GM23338 (cell line): ENCODE measurements around the gene CARD6.

Experiments
- CREB1 ChIP-seq: fragments of 250-450 bp; sonication (Bioruptor Pico); IDR thresholded peaks from 2 replicates; pipeline ENCODE4 v1.5.0; 2020; ENCODE audit warnings: low read depth, mild to moderate bottlenecking, moderate library complexity
- CTCF ChIP-seq, 2 experiments: fragments of 200-600 bp in 1 of 2; sonication (generic) in 1 of 2; conservative IDR thresholded peaks; 2 replicates each; pipeline versions ENCODE4 v1.5.1 to v1.6.1; 2016 to 2017; ENCODE audit warnings: antibody characterized with exemption in 2 of 2, low read depth in 2 of 2, mild to moderate bottlenecking in 2 of 2, moderate library complexity in 1 of 2
- EZH2 ChIP-seq: fragments of 200-600 bp; sonication (generic); IDR thresholded peaks from one replicate; pipeline ENCODE4 v1.8.0; 2017; ENCODE audit warnings: antibody characterized with exemption, mild to moderate bottlenecking, low read depth; ENCODE audit not compliant: unreplicated experiment
- EZH2phosphoT487 ChIP-seq: fragments of 200-600 bp; sonication (generic); IDR thresholded peaks from one replicate; pipeline ENCODE4 v1.8.1; 2018; ENCODE audit warnings: antibody characterized with exemption; ENCODE audit not compliant: unreplicated experiment
- JUNB ChIP-seq: IDR thresholded peaks from one replicate; pipeline ENCODE4 v1.6.1; 2016; ENCODE audit warnings: antibody characterized with exemption; ENCODE audit not compliant: unreplicated experiment
- NANOG ChIP-seq: IDR thresholded peaks from 2 replicates; pipeline ENCODE4 v1.6.1; 2016; ENCODE audit warnings: antibody characterized with exemption, borderline replicate concordance
- POLR2AphosphoS5 ChIP-seq: IDR thresholded peaks from 2 replicates; pipeline ENCODE4 v1.6.1; 2016; ENCODE audit warnings: antibody characterized with exemption, low read depth
- REST ChIP-seq: IDR thresholded peaks from one replicate; pipeline ENCODE4 v1.6.1; 2018; ENCODE audit warnings: antibody characterized with exemption; ENCODE audit not compliant: unreplicated experiment
- STAT1 ChIP-seq: IDR thresholded peaks from one replicate; pipeline ENCODE4 v1.6.1; 2016; ENCODE audit warnings: antibody characterized with exemption; ENCODE audit not compliant: unreplicated experiment
- ZNF114 ChIP-seq: fragments of 250-450 bp; sonication (Bioruptor Pico); IDR thresholded peaks from 2 replicates; pipeline ENCODE4 v1.5.0; 2020; ENCODE audit warnings: mild to moderate bottlenecking, moderate library complexity
- ZNF331 ChIP-seq: fragments of 250-450 bp; sonication (Bioruptor Pico); IDR thresholded peaks from 2 replicates; pipeline ENCODE4 v1.5.0; 2020; ENCODE audit warnings: low read depth, mild to moderate bottlenecking, moderate library complexity
- TF ChIP-seq, protein P1 (sequence below): fragments of 250-450 bp; sonication (Bioruptor Pico); IDR thresholded peaks from 2 replicates; pipeline ENCODE4 v1.5.0; 2020; ENCODE audit warnings: mild to moderate bottlenecking, moderate library complexity

- TF ChIP-seq CTCF (conservative IDR thresholded peaks at IDR 0.05; ENCODE audit: low read depth in 2 of 2) (no peak), POLR2AphosphoS5 (no peak), EZH2phosphoT487 (no peak), REST (no peak), CREB1 (no peak), EZH2 (no peak), STAT1 (no peak), ZNF114 (CRISPR knock-in tag) (no peak), JUNB (no peak), ZNF331 (no peak), NANOG (no peak)
- TF ChIP-seq, protein P1, sequence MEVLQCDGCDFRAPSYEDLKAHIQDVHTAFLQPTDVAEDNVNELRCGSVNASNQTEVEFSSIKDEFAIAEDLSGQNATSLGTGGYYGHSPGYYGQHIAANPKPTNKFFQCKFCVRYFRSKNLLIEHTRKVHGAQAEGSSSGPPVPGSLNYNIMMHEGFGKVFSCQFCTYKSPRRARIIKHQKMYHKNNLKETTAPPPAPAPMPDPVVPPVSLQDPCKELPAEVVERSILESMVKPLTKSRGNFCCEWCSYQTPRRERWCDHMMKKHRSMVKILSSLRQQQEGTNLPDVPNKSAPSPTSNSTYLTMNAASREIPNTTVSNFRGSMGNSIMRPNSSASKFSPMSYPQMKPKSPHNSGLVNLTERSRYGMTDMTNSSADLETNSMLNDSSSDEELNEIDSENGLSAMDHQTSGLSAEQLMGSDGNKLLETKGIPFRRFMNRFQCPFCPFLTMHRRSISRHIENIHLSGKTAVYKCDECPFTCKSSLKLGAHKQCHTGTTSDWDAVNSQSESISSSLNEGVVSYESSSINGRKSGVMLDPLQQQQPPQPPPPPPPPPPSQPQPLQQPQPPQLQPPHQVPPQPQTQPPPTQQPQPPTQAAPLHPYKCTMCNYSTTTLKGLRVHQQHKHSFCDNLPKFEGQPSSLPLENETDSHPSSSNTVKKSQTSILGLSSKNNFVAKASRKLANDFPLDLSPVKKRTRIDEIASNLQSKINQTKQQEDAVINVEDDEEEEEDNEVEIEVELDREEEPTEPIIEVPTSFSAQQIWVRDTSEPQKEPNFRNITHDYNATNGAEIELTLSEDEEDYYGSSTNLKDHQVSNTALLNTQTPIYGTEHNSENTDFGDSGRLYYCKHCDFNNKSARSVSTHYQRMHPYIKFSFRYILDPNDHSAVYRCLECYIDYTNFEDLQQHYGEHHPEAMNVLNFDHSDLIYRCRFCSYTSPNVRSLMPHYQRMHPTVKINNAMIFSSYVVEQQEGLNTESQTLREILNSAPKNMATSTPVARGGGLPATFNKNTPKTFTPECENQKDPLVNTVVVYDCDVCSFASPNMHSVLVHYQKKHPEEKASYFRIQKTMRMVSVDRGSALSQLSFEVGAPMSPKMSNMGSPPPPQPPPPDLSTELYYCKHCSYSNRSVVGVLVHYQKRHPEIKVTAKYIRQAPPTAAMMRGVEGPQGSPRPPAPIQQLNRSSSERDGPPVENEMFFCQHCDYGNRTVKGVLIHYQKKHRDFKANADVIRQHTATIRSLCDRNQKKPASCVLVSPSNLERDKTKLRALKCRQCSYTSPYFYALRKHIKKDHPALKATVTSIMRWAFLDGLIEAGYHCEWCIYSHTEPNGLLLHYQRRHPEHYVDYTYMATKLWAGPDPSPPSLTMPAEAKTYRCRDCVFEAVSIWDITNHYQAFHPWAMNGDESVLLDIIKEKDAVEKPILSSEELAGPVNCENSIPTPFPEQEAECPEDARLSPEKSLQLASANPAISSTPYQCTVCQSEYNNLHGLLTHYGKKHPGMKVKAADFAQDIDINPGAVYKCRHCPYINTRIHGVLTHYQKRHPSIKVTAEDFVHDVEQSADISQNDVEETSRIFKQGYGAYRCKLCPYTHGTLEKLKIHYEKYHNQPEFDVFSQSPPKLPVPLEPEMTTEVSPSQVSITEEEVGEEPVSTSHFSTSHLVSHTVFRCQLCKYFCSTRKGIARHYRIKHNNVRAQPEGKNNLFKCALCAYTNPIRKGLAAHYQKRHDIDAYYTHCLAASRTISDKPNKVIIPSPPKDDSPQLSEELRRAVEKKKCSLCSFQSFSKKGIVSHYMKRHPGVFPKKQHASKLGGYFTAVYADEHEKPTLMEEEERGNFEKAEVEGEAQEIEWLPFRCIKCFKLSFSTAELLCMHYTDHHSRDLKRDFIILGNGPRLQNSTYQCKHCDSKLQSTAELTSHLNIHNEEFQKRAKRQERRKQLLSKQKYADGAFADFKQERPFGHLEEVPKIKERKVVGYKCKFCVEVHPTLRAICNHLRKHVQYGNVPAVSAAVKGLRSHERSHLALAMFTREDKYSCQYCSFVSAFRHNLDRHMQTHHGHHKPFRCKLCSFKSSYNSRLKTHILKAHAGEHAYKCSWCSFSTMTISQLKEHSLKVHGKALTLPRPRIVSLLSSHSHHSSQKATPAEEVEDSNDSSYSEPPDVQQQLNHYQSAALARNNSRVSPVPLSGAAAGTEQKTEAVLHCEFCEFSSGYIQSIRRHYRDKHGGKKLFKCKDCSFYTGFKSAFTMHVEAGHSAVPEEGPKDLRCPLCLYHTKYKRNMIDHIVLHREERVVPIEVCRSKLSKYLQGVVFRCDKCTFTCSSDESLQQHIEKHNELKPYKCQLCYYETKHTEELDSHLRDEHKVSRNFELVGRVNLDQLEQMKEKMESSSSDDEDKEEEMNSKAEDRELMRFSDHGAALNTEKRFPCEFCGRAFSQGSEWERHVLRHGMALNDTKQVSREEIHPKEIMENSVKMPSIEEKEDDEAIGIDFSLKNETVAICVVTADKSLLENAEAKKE (CRISPR knock-in tag) = no peak
These were observed 12.5 kb downstream of the CARD6 start for GRCh38 chr5:40853632-40854192.
